Stimulated activated CD4-positive, alpha-beta T cell treated with anti-CD3 and anti-CD28 coated beads, TNF-alpha, amount 100 ng/mL, for 48 hours (primary cell): ENCODE results near the gene RPH3AL.
"Not testable (repeated sequence)": the region's sequence is repeated elsewhere in the genome, so short reads cannot be mapped to it uniquely, and the experiment has no call there.

ENCODE experiments used
- DNase-seq, 3 donors: peaks; one replicate each; pipeline ENCODE4 v3.0.0-alpha.2; 2020; ENCODE audit warnings: low read depth in 3 of 3

Gene RPH3AL

DNA sequence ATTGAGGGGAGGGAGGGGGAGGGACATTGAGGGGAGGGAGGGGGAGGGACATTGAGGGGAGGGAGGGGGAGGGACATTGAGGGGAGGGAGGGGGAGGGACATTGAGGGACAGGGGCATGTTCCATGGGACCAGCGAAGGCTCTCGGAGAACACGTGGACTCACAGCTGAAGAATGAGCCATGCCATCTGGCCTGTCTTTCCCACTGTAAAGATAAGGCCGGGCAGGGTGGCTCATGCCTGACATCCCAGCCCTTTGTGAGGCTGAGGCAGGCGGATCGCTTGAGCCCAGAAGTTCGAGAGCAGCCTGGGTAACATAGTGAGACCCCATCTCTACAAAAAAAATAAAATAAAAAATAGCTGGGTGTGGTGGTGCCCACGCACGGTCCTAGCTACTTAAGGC is 32.5 kb downstream of the RPH3AL start:
- DNase-seq, result no peak

DNA sequence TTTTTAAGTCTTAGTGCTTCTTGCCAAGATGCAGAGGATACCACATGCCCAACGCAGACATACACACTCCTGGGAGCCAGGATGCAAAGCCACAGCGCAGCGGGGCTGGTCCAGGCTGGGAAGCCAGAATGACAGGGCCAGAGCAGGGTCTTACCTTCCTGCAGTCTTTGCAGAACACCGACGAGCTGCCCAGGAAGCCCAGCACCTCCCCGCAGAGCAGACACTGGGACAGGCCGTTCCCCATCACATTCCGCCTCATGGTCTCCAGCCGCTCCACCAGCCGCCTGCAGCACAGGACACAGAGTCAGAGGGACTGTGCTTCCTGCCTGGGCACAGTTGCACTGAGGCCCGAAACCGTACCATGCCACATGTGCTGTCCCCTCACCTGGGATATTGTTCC is 33.3 kb downstream of the RPH3AL start:
- DNase-seq, result no peak

DNA sequence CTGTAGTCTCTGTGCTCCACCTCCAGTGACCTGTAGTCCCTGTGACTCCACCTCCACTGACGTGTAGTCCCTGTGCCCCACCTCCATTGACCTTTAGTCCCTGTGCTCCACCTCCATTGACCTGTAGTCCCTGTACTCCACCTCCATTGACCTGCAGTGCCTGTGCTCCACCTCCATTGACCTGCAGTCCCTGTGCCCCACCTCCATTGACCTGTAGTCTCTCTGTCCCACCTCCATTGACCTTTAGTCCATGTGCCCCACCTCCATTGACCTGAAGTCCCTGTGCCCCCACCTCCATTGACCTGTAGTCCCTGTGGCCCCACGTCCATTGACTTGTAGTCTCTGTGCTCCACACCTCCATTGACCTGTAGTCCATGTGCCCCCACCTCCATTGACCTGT is 35.5 kb downstream of the RPH3AL start:
- DNase-seq, result not testable (repeated sequence)

DNA sequence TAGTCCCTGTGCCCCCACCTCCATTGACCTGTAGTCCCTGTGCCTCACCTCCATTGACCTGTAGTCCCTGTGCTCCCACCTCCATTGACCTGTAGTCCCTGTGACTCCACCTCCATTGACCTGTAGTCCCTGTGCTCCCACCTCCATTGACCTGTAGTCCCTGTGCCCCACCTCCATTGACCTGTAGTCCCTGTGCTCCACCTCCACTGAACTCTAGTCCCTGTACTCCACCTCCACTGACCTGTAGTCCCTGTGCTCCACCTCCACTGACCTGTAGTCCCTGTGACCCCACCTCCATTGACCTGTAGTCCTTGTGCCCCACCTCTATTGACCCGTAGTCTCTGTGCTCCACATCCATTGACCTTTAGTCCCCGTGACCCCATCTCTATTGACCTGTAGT is 37.2 kb downstream of the RPH3AL start:
- not testable (repeated sequence) for DNase-seq

DNA sequence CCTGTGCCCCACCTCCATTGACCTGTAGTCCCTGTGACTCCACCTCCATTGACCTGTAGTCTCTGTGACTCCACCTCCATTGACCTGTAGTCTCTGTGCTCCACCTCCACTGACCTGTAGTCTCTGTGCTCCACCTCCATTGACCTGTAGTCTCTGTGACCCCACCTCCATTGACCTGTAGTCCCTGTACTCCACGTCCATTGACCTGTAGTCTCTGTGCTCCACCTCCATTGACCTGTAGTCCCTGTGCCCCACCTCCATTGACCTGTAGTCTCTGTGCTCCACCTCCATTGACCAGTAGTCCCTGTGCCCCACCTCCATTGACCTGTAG is 38.0 kb downstream of the RPH3AL start:
- DNase-seq, result not testable (repeated sequence)

DNA sequence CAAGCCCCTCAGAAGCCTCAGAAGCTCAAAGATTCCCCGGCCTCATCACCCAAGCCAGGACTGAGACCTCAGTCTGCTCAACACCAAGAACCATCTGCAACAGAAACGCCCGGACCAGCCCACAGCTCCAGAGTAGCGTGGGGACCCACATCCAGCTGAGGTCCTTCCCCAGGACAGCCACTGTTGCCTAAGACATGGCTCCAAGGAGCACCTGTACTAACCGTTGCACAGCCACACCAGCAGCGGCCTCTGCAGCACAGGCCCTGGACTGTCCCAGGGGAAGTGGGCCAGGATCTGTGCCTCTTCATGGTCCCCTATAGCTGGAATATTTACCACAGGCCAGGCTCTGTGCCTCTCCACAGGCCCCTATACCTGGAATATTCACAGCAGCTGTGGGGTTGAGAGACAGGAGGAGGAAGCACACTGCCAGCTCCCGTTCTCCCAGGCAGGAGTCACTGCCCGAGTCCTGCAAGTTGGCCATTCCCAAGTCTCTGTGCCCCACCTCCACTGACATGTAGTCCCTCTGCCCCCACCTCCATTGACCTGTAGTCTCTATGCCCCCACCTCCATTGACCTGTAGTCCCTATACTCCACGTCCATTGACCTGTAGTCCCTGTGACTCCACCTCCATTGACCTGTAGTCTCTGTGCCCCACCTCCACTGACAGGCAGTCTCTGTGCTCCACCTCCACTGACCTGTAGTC is 38.5 kb downstream of the RPH3AL start:
- DNase-seq, result no peak

DNA sequence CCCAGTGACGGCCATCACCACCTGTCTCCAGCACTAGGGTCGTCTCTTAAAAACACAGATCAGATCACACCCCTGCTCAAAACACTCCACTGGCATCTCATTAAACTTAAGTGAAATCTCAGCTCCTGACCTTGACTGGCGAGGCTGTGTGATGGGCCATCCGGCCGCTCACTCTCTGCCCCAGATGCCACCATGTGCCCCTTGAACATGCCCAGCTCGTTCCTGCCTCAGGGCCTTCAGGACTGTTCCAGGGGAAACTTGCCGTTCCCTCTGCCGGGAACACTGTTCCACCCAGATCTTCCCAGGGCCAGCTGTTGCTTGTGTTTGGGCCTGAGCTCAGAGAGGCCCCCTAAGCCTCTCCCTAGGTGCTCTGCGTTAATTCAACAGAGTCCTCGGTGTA is 39.4 kb downstream of the RPH3AL start:
- DNase-seq, result no peak

DNA sequence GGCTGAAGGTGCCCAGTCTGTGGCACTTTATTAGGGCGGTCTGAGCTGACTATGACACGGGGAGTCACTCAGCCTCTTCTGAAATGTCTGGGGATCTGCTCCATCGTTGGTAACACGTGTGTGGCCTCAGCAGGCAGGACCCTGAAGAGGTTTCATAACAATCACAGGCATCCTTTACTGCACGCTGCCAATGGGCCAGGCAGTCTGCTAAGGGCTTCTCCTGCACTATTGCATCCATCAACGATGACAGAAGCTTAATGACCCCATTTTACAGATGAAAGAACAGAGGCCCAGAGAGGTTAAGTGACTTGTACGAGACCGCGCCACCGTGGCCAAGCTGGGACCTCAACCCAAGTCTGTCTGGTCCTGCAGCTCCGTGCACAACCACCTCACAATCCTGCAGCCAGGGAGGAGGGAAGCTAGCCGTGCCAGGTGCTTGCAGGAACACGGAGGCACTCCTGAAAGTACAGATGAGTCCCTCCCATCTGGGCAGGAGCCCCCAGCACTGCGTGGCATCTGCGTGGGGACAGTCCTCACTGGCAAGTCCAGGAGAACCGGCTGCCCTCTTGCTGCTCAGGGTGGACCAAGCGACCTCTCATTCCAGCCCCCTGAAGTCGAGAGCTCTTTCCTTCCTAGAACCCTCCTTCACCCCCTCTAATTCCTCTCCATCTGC is 40.0 kb downstream of the RPH3AL start:
- no peak for DNase-seq

DNA sequence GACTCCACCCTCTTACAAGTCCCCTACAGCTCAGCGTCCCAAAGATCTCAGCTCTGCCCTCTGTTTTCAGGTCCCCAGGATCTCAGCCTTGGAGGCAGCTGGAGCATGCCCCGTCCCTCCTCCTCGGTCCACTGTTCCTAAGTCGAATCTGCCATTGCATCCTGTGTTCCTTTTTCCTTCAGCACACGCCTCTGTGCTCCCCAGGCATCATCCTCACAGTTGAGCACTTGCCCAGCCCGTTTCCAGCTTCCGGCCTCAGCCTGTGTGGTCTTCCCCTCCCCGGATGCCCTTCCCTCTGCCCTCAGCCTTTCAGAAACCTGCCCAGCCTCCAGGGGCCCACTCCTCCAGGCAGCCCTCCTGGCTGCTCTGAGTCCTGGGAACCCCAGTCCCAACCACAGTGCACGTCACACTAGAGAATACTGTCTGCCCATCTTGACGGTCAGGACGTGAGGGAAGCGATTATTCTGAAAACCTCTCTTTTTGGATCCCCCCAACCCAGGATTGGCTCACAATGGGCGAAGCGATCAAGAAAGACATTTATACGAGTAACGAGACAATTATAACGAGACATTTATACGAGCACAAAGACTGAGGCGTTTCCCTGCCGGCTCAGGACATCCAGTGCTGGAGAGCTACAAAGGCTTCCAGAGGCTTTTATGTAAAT is 41.4 kb downstream of the RPH3AL start:
- no peak for DNase-seq

DNA sequence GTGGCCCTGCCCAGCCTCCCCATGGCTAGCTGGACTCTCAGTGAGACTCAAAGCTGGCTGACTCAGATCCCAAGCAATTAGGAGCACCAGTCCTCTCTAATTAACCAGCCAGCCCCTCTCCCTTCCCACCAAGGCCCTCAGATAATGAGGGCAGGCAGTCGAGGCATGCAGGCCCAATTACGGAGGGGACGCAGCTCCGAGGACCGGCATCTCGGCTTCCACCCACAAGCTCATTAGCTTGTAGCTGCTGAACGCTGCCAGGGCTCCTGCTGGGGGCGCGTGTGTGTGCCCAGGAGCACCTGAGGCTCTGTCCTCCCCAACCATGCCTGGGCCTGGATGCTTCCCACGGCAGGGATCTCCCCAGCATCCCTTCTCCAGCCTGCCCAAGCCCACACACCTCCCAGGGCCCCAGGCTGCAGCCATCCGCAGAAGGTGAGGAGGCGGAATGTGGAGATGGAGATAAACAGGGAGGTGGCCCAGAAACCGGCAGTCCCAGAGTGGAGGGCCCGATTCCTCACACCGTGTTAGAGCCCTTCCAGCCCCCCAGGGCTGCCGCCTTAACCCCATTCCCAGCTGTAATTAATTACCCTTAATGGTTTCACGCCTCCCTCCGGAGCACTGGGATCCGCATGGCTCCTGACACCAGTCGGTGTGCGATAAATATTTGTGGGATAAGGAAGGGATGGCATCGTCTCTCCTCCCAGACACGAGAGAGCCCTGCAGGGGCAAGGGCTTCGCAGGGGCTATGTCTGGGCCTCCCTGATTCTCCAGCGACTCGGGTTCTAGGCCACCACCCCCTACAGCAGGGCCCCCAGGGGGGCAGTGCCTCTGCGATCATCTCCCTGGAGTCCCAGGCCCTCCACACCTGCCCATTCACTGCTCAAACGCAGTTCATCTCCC is 42.2 kb downstream of the RPH3AL start:
- no peak for DNase-seq

DNA sequence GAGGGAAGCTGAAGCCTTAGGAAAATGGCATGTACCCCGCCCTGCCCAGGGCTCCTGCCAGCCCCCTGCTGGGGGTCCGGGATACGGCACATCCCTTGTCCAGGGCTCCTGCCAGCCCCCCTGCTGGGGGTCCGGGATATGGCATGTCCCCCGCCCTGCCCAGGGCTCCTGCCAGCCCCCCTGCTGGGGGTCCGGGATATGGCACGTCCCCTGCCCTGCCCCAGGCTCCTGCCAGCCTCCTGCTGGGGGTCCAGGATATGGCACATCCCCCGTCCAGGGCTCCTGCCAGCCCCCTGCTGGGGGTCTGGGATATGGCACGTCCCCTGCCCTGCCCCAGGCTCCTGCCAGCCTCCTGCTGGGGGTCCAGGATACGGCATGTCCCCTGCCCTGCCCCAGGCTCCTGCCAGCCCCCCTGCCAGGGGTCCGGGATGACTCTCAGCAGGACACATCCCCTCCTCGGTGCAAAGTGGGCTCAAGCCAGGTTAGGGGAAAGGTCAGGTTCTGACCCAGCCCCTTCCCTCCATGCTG is 43.2 kb downstream of the RPH3AL start:
- DNase-seq, result peak in 1 of 3 donors; percentile 10

DNA sequence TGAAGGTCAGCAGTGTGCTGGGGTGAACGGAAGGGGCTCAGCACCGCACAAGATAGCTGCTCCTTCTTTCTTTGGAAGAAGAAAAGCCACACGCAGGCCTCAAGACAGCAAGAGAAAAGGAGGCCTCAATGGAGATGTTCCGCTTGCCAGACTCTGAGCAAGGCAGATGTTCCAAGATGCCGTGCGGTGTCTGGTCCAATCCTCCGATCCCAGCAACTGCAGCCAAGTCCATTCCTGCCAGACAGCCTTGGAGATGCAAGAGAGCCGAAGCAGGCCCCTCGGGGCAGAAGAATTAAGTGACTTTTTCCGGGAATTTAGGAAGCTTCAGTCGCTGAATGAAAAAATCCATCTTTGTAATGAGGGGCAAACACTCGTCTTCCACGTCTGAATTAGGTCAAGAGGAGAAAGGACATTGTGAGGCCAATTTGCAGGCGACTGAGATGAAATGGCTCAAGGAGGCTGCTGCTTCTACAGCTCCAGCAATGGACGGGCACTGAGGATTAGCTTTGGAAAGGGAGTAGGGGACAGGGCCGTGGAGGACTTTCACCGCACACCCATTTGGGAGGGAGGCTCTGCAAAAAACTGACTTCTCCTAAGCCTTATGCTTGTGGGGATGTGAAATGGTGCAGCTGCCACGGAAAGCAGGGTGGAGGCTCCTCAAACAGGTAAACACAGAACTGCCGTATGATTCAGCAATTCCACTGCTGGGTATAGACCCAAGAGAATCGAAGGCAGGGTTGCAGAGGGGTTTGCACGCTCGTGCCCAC is 44.7 kb downstream of the RPH3AL start:
- no peak for DNase-seq

DNA sequence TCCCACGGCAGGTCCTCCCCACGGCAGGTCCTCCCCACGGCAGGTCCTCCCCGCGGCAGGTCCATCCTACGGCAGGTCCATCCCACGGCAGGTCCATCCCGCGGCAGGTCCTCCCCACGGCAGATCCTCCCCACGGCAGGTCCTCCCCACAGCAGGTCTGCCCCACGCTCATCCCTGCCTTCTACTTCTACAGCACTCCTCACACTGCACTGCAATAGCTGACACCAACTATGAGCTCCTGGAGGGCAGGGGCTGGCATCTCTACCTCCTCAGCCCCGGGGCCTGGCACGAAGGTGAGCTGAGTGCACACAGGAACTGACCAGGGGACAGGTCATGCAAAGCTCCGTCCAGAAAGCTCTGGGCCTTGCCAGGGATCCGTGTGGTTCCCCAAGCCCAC is 45.3 kb downstream of the RPH3AL start:
- no peak for DNase-seq

DNA sequence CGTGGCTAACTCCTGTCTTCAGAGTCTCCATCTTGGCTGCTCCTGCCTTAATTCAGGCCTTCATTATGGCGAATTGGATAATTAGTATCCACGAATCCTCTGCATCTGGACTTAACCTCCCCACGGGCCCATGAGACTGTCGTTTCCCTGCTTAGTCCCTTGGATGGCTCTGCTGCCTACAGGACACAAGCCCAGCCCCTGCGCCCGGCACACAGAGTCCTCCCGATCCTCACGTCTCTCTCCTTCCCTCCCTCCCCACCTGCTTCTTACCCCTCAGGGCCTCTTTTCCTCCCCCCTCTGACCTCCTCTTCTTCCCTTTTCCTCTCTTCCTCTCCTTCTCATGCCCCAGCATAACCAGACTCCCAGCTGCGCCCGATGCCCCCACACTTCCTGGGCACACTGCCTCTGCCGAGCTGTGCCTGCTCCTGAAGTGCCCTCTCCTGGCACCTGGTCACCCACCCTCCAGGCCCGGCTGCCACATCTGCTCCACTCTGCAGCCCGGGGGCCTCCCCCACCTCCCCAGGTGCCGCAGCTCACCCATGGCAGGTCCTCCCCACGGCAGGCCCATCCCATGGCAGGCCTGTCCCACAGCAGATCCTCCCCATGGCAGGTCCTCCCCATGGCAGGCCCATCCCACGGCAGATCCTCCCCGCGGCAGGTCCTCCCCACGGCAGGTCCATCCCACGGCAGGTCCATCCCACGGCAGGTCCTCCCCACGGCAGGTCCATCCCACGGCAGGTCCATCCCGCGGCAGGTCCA is 45.9 kb downstream of the RPH3AL start:
- DNase-seq, result no peak

DNA sequence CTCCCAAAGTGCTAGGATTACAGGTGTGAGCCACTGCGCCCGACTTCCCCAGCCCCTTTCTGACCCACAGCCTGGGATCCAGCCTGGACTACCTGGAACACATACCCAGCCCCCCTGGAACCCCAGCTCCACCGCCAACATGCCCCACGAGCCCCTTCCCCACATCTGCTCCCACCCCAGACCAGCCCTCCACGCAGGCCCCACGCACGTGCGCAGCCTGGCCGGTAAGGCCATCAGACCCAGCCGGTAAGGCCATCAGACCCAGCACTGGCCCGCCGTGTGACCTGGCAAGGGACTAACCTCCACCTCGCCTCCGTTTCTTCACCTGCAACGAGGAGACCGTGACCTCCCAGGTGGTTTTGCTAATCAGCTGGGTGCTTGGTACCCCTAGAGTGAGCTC is 46.5 kb downstream of the RPH3AL start:
- DNase-seq, result no peak

DNA sequence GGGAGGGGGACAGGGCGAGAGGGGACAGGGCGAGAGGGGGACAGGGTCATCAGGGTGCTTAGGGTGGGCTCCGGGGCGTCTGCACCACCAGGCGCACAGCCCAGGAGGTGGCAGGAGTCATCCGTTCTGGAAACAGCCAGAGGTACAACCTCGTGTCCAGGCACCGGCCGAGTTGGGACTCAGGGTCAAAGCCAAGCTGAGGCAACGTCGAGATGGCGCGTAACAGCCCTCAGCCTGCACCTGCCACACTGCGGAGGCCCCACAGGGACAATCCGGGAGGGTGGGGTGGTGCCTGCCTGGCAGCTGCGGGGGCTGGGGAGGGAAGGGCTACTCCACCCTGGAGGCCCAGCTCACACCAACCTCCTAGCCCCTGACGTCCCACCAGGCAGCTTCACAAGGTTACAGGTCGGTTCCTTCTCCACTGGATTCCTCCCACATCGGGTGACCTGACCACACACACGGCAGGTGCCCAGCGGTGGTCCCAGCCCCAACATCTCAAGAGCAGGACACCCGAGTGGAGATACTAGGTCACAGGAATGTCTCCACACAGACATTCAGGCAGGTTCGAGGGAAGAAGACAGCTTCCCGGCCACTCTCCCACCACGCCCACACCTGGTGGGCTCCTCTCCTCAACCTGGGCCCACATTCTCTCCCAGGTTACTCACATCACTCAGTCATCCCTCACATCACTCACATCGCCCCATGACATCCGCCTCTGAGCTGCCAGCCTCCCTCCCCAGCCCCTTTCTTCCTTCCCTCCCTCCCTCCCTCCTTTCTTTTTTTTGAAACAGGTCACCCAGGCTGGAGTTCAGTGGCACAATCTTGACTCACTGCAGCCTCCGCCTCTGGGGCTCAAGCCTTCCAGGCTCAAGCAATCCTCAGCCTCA is 47.3 kb downstream of the RPH3AL start:
- DNase-seq, result no peak

DNA sequence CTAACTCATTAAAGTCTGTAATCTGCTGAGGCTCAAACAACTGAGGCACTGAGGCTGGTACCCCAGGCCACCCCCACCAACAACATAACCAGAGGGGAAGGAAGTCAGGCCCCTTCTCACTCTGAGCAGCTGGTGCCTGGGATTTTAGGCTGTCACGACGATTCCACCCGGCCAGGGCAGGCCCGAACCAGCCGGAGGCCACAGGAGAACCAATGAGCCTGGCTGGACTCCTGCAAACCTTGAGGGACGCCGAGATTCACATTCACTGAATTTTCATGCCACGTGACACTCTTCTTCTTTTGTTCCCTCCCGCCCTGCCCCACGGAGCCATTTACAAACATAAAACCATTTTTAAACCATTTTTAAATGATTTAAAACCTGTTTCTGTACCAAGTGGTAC is 48.1 kb downstream of the RPH3AL start:
- no peak for DNase-seq

DNA sequence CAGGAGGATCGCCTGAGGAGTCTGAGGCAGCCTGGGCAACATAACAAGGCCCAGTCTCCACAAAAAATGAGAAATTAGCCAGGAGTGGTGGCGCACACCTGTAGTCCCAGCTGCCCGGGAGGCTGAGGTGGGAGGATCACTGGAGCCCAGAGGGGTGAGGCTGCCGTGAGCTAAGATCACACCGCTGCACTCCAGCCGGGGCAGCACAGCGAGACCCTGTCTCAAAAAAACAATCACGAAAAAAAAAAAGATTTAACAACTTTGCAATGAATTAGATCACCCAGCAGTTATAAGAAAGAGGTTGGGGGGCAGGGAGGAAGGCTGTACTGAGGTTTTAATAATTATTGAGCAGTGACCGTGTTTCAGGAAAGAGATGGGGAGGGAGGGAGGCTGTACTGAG is 49.4 kb downstream of the RPH3AL start:
- DNase-seq, result no peak

DNA sequence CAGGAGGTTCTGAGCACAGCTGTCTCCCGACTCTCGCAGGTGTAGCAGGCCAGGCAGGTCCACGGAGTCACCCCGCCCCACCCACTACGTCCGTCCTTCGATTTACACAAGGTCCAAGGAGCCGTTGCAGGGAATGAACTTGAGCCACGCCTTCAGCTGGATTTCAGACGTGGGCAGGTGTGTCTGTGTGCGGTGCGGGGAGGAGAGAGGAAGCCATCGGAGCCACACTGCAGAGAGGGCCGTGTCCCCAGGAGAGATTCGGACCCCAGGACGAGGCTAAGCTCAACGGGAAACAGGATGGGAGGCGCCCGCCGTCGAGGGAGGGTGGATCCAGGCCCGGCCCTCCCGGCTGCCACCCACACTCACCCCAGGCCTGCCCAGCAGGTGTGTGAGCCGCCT is 50.3 kb downstream of the RPH3AL start:
- DNase-seq, result no peak
